Liver (tissue), 2 donors: ENCODE data around the gene IGF2R.

Source experiments
- FOXA2 ChIP-seq: IDR thresholded peaks from 2 replicates; pipeline ENCODE4 v1.6.1; 2016; ENCODE audit warnings: antibody characterized with exemption
- SP1 ChIP-seq: IDR thresholded peaks from 2 replicates; pipeline ENCODE4 v1.6.1; 2018; ENCODE audit warnings: antibody characterized with exemption, mild to moderate bottlenecking
- YY1 ChIP-seq: IDR thresholded peaks from 2 replicates; pipeline ENCODE4 v1.6.1; 2016; ENCODE audit warnings: antibody characterized with exemption, mild to moderate bottlenecking
- donor health status: healthy.

GRCh38 chr6:160013987-160014868, 45.3 kb downstream of the IGF2R start:
- TF ChIP-seq YY1, result no peak
- TF ChIP-seq SP1, result no peak
- no peak for TF ChIP-seq FOXA2
